HG02798 (cell line): ENCODE data around the gene LRRC4.

Experiments
- ATAC-seq: cut with Tn5 transposase; IDR thresholded peaks from one replicate; pipeline ENCODE4 v1.9.1; 2021; ENCODE audit warnings: mild to moderate bottlenecking; ENCODE audit not compliant: unreplicated experiment, poor library complexity

Gene LRRC4

DNA sequence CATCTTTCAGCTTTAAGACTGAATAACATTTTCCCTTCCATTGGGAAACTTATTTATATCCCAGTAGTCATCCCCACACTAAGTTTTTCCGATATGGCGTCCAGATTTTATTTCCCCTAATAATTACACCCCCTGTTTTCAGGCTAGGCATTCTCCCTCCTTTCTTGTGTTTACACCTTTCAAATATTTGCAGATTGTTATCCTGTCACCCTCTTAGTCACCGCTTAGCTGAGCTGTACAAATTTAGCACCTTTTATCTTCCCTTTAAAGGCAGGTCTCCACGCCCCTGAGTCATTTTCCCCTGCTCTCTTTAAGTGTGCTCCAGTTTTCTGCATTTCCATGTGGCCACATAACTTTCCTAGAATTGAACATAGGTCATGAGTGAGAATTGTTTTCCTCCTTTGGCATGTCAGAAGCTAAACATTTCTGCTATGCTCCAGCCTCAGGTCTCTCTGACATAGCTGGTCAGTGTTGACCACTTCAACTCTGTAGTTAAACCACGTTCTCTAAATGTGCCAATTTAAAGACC is 47.4 kb downstream of the LRRC4 start:
- no peak for ATAC-seq

DNA sequence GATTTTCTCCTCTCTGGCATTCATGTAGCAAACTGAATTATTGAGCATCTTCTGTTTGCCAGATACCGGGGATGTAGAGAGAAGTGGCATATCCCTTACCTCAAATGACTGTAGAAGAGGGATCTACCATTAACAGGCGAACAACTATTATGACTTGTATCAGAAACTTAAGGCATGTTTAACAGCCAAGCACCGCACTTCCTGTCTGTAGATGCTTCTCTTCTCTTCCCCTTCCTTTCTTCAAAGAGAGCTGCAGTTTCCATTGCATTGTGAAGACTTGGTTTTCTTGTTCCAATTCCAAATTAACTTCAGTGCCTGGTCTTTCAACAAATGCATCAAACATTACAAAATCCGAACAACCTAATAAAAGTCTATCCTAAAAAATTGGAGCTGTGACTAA is 49.3 kb downstream of the LRRC4 start:
- ATAC-seq = no peak

DNA sequence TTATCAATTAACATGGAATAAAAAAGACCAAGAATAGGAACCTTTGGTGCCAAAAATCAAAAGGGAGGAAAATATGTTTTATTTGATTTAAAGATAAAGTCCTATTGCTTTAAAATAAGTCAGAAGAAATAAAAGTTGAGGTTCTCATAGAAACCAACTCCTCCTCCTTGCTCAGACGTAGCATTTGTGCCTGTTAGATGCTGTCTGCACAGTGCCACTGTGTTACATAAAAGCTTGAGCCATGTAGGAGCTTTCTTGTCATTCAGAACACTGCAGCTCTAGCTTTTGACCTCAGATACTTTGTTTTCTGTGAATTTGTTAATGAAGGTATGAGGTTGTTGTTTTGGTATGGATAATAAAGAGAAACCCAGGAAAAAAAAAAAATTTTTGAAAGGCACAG is 50.3 kb downstream of the LRRC4 start:
- no peak for ATAC-seq

DNA sequence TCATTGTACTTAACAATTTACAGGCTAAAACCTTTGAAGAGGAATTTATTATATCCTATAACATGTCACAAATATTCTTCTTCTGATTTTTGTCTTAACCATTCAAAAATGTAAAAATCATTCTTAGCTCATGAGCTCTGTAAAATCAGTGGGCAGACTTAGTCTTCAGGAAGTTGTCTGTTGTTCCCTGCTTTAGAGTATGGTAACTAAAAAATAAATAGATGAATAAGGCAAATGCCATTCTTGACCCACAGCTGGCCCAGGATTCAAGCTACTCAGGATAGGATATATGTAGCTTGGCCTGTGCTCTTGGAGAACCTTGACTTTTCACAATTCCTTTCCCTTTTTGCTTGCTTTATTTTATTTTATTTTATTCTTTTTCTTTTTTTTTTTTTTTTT is 51.5 kb downstream of the LRRC4 start:
- ATAC-seq = no peak

DNA sequence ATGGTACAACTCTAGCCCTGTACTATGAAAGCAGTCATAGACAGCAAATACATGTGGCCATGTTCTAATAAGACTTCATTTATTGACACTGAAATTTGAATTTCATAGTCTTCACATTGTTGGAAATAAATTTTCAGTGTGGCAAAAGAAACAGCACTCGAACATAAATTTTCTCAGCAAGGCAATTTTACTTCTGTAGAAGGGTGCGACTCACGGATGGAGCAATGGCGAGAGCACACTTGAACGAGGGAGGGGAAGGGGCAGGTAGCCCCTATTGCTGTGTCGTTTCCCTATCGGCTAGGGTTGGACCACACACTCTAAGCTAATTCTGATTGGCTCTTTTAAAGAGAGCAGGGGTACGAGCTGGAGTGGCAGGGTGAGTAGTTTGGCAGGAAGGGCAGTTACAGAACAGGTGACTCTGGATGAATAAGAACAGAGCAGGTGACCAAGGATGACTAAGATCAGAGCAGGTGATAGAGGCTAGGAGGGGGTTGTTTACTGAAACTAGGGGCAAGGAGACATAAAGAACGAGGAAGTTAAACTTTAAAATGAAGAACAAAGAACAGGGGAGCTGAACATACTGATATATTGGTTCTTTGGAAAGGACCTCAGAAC is 52.0 kb downstream of the LRRC4 start:
- no peak for ATAC-seq

DNA sequence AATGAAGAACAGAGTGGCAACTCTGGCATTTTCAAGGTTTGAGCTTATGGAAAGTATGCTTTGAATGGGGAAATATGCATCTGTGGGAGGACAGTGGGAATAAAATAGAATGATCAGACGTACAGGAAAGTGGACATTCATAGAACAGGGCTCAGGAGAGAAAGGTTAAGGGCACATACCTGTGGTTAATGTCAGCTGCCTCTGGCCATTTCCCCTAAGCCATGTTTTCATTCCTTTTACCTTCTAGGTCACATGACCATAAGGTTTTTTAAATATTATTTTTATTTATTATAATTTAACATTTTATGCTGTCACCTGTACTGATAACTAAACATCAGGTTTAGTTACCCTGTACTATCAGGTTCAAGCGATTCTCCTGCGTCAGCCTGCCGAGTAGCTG is 52.8 kb downstream of the LRRC4 start:
- ATAC-seq = no peak
